ENCODE results near the gene LYPD6.

The LYPD6 gene

DNA sequence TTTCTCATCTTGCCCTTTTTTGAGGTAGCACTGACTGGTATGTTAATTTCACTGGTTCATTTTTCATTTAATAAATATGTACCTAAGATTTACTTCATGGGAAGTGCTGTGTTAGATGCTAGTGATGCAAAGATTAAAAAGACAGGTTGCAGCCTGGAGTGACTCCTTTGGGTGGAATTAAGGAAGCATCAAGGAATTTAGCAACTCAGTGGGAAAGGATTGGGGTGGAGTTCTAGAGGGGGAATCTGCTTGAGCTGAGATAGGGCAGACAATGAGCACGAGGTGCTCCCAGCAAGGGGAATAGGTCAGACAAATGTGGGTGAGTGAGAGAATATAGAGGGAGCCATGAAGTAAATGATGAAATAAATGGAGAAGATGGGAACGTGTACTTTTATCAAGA, 57.0 kb downstream of the LYPD6 start:
- TF ChIP-seq, protein P1, sequence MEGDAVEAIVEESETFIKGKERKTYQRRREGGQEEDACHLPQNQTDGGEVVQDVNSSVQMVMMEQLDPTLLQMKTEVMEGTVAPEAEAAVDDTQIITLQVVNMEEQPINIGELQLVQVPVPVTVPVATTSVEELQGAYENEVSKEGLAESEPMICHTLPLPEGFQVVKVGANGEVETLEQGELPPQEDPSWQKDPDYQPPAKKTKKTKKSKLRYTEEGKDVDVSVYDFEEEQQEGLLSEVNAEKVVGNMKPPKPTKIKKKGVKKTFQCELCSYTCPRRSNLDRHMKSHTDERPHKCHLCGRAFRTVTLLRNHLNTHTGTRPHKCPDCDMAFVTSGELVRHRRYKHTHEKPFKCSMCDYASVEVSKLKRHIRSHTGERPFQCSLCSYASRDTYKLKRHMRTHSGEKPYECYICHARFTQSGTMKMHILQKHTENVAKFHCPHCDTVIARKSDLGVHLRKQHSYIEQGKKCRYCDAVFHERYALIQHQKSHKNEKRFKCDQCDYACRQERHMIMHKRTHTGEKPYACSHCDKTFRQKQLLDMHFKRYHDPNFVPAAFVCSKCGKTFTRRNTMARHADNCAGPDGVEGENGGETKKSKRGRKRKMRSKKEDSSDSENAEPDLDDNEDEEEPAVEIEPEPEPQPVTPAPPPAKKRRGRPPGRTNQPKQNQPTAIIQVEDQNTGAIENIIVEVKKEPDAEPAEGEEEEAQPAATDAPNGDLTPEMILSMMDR (conservative IDR thresholded peaks at IDR 0.05): no peak
- no peak overlapping the region for H3K27ac ChIP-seq

DNA sequence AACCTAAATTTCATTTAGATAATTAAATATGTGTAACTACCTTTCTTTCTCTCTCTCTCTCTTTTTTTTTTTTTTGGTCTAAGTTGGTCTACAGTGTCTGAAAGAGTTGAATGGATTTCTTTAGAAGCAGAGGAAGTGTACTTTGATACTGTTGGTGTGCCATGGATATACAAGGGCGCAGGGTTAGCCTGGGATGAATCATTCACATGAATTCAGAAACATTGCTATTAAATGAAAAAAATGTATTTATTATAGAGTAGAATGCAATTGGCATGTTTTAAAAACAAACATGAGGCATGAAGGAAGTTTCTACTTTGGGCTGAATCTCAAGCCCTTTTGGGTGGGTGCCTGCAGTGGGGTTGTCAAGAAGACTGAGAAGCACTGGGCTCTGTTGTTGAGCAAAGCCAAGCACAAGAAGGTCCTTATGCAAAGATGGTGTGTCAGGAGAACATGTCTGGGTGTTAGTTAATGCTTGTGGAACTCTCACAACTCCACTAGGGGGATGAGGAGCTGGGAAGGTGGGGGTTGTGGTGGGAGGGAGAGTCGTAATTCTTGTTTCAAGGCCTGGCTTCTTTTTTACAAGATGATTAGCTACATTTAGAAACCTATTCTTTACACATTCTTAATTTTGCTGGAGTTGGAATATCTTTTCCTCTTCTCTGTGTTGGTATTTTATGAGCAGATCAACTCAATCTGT, 57.9 kb downstream of the LYPD6 start:
- TF ChIP-seq, protein P1 (conservative IDR thresholded peaks at IDR 0.05): 0 out of 2 replicates have a peak, but pooled peaks have one; percentile 10
- H3K27ac ChIP-seq: no peak overlapping the region

DNA sequence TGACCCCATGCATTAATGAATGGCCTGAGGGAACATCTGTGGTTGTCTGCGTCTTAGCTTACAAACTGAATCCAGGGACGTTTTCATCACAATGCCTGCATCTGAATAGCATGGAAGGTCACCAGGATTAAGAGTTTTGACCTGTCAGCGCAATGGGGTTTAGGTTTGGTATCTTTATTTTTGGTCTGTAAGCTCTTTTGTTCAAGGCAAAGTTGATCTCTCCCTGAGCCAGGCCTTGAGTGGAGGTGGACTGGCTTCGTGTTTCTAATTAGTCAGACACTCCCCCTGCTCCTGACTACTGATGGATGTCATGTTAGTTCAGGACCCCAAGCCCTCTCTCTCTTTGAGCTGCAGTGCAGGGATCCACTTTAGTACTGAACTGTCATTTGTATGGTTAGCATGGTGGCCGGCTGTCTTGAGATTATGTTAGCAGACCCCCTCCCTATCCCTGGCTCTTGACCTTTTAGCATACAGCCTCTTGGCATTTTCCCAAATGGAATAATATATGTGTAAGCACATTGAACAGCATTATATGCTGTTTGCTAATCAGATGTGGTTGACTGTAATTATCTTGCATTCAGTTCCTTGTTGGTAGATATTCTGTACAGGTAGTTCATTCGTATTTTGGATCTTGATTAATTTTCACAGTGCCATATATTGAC, 59.2 kb downstream of the LYPD6 start:
- TF ChIP-seq, protein P1 (conservative IDR thresholded peaks at IDR 0.05): no peak
- no peak overlapping the region for H3K27ac ChIP-seq

DNA sequence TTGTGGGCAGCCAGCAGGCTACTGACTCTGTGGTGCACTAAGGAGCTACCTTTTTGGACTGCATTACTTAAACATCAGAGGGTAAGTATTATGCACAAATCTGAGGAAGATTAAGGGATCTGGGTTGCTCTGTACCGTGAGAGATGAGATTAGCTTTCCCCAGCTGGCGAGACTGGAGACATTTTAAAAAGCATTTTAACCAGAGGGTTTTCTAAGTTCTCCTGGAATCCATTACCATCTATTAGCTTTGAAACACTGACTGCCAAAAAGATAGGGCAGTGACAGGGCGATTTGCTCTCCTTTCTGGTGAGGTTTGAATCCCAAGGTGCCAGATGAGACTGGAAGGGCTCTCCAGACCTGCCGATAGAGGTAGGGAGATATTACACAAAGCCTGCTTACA, 63.2 kb downstream of the LYPD6 start:
- no peak overlapping the region for H3K27ac ChIP-seq
- TF ChIP-seq, protein P1 (conservative IDR thresholded peaks at IDR 0.05): no peak

DNA sequence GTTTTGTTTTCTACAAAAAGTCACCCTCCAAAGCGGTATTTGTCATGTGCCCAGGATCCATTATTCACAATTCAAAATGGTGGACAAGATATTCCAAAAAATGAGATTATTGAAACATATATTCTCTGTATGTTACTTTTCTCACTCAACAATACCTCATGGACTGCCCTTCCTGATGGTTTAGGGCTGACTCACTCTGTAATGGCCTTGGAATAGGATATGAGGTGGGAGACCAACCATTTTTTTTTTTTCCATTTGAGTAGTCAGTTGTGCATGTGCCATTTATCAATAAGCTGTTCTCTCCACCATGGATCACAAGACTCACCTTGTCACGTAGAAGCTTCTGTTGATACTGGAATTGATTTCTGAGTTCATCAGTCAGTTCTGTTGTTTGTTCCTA, 64.5 kb downstream of the LYPD6 start:
- TF ChIP-seq, protein P1 (conservative IDR thresholded peaks at IDR 0.05): no peak
- no peak overlapping the region for H3K27ac ChIP-seq

DNA sequence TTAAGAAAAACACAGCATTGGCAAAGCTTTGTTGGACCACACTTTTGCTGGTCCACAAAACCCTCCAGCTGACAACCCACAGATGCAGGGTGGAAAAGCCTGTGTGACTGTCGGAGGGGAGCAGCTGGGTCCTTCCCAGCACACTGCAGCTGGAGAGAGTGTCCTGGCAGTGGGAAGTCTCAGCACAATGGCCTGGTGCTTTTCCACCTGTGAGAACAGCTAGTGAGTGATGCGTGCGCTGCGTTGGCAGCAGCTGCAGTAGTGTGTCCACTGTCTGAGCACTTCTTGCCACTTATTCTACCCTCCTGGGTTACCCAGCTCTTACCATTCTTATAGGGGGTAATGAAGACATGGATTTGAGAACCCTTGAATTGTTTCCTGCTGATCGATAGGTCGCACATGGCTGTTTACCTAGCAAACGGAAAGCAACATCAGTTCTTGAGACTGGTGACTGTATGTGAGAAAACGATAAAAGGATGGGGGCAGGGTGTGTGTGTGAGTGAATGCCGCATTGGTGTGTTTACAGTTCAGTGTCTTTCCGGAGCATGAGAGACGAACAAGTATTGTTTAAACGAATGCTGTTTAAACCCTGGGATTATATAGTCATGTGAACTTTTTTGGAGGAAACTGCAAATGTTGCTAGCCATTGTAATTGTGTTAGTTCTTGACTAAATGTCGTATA, 69.7 kb downstream of the LYPD6 start:
- TF ChIP-seq, protein P1 (conservative IDR thresholded peaks at IDR 0.05): no peak
- peak overlapping the region; percentile 51 for H3K27ac ChIP-seq

DNA sequence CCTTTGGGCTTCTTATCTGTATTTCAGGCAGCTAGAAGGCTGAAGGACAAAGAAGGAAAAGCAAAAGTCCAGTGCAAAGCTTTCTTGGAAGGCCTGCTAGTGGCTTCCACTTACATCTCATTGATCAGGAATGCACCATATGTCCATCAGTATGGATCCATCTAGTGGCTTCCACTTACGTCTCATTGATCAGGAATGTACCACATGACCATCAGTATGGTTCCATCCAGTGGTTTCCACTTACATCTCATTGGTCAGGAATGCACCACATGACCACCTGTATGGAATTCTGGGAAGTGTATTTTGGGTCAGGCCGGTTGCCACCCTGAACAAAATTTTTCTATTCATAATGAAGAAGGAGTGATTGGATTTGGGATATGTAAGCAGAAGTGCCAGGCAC, 70.6 kb downstream of the LYPD6 start:
- TF ChIP-seq, protein P1 (conservative IDR thresholded peaks at IDR 0.05): no peak
- peak overlapping the region; percentile 51 for H3K27ac ChIP-seq
